GM06990 (cell line): Measurements from ENCODE around the gene OVCH2.
A peak's percentile ranks its signal among the peaks of the same experiment; 100 is the strongest.

Source experiments
- DNase-seq: peaks from one replicate; pipeline ENCODE4 v3.0.0-alpha.2; 2011; ENCODE audit not compliant: insufficient read length; ENCODE audit errors: extremely low read depth
- H3K27me3 ChIP-seq: replicated peaks from 2 replicates; pipeline ENCODE4 v1.6.0; 2011; ENCODE audit warnings: low read length; ENCODE audit not compliant: control insufficient read depth, insufficient read depth
- H3K36me3 ChIP-seq: 2 replicates; pipeline ENCODE4 v1.5.1; 2011; ENCODE audit warnings: low read length; ENCODE audit not compliant: control insufficient read depth, insufficient read depth
- H3K4me3 ChIP-seq: replicated peaks from 2 replicates; pipeline ENCODE4 v1.5.1; 2011; ENCODE audit warnings: low read depth, mild to moderate bottlenecking, control low read depth, low read length
- CTCF ChIP-seq: IDR thresholded peaks from 2 replicates; pipeline ENCODE4 v1.5.1; 2011; ENCODE audit warnings: low read length, control low read depth, mild to moderate bottlenecking, inconsistent platforms; ENCODE audit not compliant: insufficient read depth, poor library complexity, severe bottlenecking

The OVCH2 gene

DNA sequence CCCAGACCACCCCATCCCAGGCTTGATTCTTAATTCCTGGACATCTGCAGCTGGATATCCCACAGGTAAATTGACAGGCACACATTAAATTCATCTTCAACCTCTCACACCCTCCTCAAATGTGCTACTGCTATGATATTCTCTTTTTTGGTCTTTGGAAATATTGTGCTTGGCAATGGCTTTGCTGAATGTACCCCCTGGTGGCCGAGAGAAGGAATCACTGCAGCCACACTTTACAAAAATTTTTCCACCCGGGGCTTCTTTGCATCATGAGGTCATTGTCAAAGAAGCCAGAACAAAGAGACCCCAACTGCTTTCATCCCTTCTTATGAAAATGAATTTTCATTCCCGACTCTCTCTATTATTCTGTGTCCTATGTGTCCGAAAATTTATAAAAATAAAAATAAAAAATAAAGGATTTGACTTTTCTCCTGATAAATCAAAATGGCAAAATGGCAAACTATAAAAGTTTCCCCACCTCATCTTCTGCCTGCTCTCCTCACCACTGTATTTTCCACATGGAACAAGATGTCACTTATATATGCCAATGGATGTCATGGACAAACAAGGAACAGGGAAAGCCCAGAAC, 17.9 kb downstream of the OVCH2 start:
- no peaks in the 10 kb centered on the region for H3K36me3 ChIP-seq
- TF ChIP-seq CTCF = peak; percentile 85
- no peak for DNase-seq
- no peaks in the 10 kb centered on the region; the same call in none of the 2 replicates for H3K27me3 ChIP-seq
- H3K4me3 ChIP-seq = no peak overlapping the region

- H3K36me3 ChIP-seq = no peaks in the 10 kb centered on the region
- H3K27me3 ChIP-seq = no peaks in the 10 kb centered on the region; the same call in none of the 2 replicates
- TF ChIP-seq CTCF = no peak
- no peak overlapping the region for H3K4me3 ChIP-seq
- no peak for DNase-seq
Measured at GRCh38 chr11:7687386-7687785, 18.9 kb downstream of the OVCH2 start.

DNA sequence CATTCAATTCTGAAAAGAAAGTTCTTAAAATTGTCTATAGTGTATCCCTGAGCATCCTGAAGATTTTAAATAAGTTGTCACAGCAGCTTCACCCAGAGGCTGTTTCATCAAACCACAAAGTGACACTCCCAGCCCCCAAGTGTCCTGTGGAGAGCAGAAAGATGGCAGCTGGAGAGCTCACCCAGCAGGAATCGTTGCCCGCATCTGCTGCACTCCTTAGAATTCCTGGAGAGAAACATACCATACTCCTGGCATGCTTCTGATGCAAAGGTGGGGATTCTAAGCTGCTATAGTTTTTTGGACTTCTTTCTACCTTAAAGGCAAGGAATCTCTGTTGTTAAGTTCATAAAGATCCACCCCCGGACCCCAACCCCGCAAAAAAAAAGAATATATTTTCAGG, 19.5 kb downstream of the OVCH2 start:
- DNase-seq = no peak
- no peak for TF ChIP-seq CTCF
- Histone ChIP-seq H3K4me3 (no peak overlapping the region), H3K36me3 (no peaks in the 10 kb centered on the region), H3K27me3 (no peaks in the 10 kb centered on the region; the same call in 1 of the 2 replicates)

GRCh38 chr11:7683571-7683970, 22.7 kb downstream of the OVCH2 start:
- Histone ChIP-seq H3K36me3 (no peaks in the 10 kb centered on the region), H3K27me3 (no peaks in the 10 kb centered on the region; the same call in 1 of the 2 replicates), H3K4me3 (no peak overlapping the region)
- TF ChIP-seq CTCF = no peak
- DNase-seq = no peak

DNA sequence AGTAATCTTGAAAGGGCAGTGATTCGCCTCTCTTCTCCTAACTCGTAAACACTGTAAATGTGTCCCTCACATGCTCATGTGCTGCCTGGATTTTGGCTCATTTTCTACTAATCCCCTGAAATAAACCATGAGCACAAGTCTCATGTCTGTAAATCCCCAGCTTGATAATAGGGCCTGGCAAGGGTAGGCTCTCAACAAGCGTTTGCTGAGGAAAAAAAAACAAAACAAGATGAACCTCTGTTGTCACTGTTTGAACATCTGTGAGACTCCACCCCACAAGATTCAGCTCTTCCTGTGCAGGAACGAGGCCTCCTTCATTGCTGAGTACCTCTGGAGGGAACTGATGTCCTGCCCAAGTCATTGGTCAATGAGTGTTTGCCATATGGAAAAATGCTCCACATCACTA, 28.5 kb downstream of the OVCH2 start:
- Histone ChIP-seq H3K36me3 (no peaks in the 10 kb centered on the region), H3K4me3 (no peak overlapping the region), H3K27me3 (no peaks in the 10 kb centered on the region; the same call in 1 of the 2 replicates)
- no peak for TF ChIP-seq CTCF
- DNase-seq = no peak

GRCh38 chr11:7677071-7677470, 29.2 kb downstream of the OVCH2 start:
- H3K36me3 ChIP-seq = no peaks in the 10 kb centered on the region
- no peaks in the 10 kb centered on the region; the same call in 1 of the 2 replicates for H3K27me3 ChIP-seq
- H3K4me3 ChIP-seq = no peak overlapping the region
- no peak for TF ChIP-seq CTCF
- DNase-seq = no peak
